ENCODE data around the gene GIMAP5. TPM values are rescaled to one million over a fixed set of nuclear protein-coding genes. Genes with fewer than 3 reads are reported as not detected.

GIMAP5 gene
- total RNA-seq, 1 experiment from 2014 or later: 0.24 TPM

GRCh38 chr7:150790416-150791075 is 53.3 kb downstream of the GIMAP5 start (continued):
- TF ChIP-seq ELF4 (CRISPR knock-in tag; IDR thresholded peaks at IDR 0.05; ENCODE audit: low read depth) (no peak), ATF6 (CRISPR knock-in tag; IDR thresholded peaks at IDR 0.05) (no peak), NR3C1 (CRISPR knock-in tag; conservative IDR thresholded peaks at IDR 0.05; ENCODE audit: low read depth) (no peak)

- H3K27ac Mint-ChIP-seq: no peak overlapping the region
- no peaks in the 10 kb centered on the region for H3K4me1 Mint-ChIP-seq
- H3K4me3 Mint-ChIP-seq: no peak overlapping the region
- ChIA-PET POLR2A (no interaction called here), CTCF (interaction anchor here (1.0 to 2.0 kb wide), 2 partner anchors 13 to 85 kb away, joined by 4 to 6 read pairs; no protein-coding TSS in a partner anchor)
- no peaks in the 10 kb centered on the region for H3K36me3 Mint-ChIP-seq
- DNase-seq (ENCODE audit: low spot score): no peak
- no peaks in the 10 kb centered on the region; the same call in none of the 2 replicates for H3K9me3 Mint-ChIP-seq
- peaks cover 8% of the 10 kb centered on the region for H3K27me3 Mint-ChIP-seq (ENCODE audit: low read depth)
- TF ChIP-seq CREM (CRISPR knock-in tag; IDR thresholded peaks at IDR 0.05) (no peak), ZNF396 (CRISPR knock-in tag; IDR thresholded peaks at IDR 0.05; ENCODE audit: borderline replicate concordance) (no peak), TEAD1 (CRISPR knock-in tag; IDR thresholded peaks at IDR 0.05) (no peak), CDX4 (CRISPR knock-in tag; IDR thresholded peaks at IDR 0.05; ENCODE audit: borderline replicate concordance) (no peak), FOXJ3 (CRISPR knock-in tag; IDR thresholded peaks at IDR 0.05; ENCODE audit: borderline replicate concordance) (no peak), ATF3 (CRISPR knock-in tag; conservative IDR thresholded peaks at IDR 0.05) (no peak), CREB1 (CRISPR knock-in tag; IDR thresholded peaks at IDR 0.05) (no peak), TP53 (CRISPR knock-in tag; IDR thresholded peaks at IDR 0.05) (no peak), HMGXB4 (CRISPR knock-in tag; IDR thresholded peaks at IDR 0.05) (no peak), STAT6 (CRISPR knock-in tag; conservative IDR thresholded peaks at IDR 0.05; ENCODE audit: low read depth) (no peak), ZNF263 (CRISPR knock-in tag; IDR thresholded peaks at IDR 0.05; ENCODE audit: low read depth) (no peak), ARID4B (CRISPR knock-in tag; IDR thresholded peaks at IDR 0.05; ENCODE audit: borderline replicate concordance) (no peak), ZBTB43 (CRISPR knock-in tag; IDR thresholded peaks at IDR 0.05) (no peak), FOXP4 (CRISPR knock-in tag; IDR thresholded peaks at IDR 0.05) (no peak), GABPB1 (CRISPR knock-in tag; IDR thresholded peaks at IDR 0.05) (no peak)
- no peak for ATAC-seq
These were observed 54.1 kb downstream of the GIMAP5 start for GRCh38 chr7:150791304-150791703.
